Muscle of back (tissue), 11 donors: Measurements from ENCODE around the gene CFAP73. TPM values are rescaled to one million over a fixed set of nuclear protein-coding genes. Genes with fewer than 3 reads are reported as not detected.
"Not testable (repeated sequence)": the region's sequence is repeated elsewhere in the genome, so short reads cannot be mapped to it uniquely, and the experiment has no call there.

ENCODE experiments used
- DNase-seq, 3 donors: peaks; one replicate each; pipeline versions ENCODE4 v3.0.0 to v3.0.0-alpha.2; 2013
- polyA plus RNA-seq, 10 donors: library from polyadenylated mRNA; unstranded; fragments of 120-200 nt; gene quantifications; one replicate each; pipeline ENCODE4 v1.2.1, GENCODE V29; 2013; ENCODE audit not compliant: insufficient read length in 10 of 10

Gene CFAP73
- polyA plus RNA-seq, 10 donors: 0.12 to 0.19 (median 0.19) TPM; not detected in 7

DNA sequence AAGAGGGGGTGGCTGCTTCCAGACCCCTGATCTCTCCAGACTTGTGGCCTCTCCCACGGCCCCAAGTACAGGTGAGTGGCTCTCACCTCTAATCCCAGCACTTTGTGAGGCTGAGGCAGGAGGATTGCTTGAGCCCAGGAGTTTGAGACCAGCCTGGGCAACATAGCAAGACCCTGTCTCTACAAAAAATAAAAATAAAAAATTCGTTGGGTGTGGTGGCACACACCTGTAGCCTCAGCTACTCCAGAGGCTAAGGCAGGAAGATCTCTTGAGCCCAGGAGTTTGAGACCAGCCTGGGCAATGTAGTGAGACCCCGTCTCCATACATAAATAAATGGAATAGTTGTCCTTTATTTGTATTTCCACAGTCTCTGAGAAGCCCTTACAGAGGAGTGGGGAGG lies 7.8 kb upstream of the CFAP73 start:
- not testable (repeated sequence) for DNase-seq

DNA sequence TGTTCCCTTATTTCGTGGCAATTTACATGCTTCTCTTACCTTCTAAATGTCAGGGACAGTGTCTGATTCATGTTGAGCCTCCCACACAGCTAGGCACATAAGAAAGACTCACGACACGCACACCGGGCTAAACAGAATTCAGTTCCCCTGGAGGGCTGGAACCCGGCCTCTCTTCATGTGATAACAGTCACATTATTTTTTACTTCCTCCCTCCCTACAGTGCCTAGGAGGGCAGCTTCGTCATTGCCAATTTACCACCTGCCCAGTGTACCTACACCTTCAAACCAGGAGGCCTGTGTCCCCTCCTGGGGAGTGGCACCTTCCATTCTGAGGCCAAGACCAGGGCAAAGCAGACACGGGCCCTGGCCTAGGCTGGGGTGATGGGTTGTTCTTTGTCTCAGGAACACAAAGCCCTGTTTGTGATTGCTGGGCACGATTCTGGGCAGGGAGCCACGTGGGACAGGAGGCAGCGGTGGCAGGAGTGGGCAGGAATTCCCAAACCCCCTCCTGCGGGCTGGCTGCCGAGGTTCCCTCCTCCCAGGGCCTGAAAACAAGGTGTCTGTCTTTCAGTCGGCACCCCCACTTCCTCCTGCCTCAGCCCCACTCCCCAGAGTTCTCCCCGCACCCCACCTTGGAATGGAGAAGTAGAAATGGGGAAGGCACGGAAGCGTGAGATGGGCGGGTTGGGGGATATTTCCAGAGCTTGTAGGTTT lies 7.2 kb upstream of the CFAP73 start:
- DNase-seq: no peak

DNA sequence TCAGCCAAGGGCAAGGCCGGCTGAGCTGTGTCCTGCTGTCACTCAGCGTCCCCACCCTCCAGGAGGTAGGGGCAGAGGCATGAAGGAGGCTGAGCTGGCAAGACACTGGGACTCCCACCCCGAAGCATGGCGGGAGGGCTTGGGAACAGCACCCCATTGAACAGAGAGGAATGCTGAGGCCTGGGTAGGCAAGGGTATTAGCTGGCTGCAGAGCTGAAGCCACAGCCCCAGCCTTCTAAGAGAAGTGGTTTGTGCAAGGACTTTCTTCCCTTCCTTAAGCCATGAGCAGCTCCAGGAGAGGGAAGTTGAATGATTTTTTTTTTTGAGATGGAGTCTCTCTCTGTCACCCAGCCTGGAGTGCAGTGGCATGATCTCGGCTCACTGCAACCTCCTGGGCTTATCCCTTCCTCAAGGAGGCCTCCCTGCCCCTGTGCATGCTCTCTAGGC lies 6.6 kb upstream of the CFAP73 start:
- DNase-seq: no peak

DNA sequence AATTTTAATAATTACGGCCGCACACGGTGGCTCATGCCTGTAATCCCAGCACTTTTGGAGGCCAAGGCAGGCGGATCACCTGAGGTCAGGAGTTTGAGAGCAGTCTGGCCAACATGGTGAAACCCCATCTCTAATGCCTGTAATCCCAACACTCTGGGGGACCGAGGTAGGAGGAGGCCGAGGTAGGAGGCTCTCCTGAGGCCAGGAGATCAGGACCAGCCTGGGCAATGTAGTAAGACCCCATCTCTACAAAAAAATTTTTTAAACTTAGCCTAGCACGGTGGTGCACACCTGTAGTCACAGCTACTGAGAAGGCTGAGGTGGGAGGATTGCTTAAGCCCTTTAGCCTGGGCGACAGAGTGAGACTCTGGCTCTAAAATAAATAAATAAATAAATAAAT lies 5.6 kb upstream of the CFAP73 start:
- no peak for DNase-seq

DNA sequence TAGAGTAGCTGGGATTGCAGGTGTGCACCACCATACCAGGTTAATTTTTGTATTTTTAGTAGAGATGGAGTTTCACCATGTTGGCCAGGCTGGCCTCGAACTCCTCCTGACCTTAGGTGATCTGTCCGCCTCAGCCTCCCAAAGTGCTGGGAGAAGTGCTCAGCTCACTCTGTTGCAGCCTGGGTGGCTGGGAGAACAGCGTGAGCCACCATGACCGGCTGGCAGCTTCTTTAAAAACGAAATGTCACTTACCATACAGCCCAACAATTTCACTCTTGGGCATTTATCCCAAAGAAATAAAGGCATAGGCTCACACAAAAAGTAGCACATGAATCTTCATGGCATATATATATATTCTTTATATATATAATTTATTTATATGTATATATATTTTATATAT lies 4.7 kb upstream of the CFAP73 start:
- DNase-seq: no peak

DNA sequence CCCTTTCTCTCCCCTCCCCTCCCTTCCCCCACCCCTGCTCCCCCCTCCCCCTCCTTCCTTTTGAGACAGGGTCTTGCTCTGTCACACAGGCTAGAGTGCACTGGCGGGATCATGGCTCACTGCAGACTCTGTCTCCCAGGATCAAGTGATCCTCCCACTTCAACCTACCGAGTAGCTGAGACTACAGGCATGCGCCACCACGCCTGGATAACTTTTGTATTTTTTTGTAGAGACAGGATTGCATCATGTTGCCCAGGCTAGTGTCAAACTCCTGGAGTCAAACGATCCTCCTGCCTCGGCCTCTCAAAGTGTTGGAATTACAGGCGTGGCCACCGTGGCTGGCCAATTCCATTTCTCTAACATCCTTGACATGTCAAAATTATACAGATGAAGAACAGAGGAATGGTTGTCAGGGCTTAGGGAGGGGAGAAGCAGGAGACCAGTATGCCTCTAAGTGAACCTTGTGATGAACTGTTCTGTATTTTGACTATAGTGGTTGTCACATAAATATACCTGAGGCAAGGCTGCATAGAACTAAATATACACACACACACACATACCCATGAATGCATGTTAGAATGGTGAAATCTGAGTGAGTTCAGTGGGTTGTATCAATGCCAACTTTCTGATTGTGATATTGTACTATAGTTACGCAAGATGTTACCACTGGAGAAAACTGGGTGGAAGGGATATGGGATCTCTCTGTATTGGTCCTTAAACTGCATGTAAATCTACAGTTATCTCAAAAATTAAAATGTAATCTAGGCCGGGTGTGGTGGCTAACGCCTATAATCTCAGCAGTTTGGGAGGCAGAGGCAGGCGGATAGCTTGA lies 3.6 kb upstream of the CFAP73 start:
- DNase-seq: no peak

DNA sequence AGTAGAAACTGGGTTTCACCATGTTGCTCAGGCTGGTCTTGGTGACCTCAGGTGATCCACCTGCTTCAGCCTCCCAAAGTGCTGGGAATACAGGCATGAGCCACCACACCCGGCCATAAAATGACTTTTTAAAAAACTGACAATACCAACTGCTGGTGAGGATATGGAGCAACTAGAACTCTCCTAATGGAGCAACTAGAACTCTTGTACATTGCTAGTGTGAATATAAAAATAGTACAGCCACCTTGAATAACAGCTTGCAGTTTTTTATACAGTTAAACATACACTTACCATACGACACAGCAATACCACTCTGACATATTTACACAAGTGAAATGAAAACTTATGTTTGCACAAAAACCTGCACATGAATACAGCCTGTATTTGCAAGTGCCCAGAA lies 2.5 kb upstream of the CFAP73 start:
- no peak for DNase-seq

DNA sequence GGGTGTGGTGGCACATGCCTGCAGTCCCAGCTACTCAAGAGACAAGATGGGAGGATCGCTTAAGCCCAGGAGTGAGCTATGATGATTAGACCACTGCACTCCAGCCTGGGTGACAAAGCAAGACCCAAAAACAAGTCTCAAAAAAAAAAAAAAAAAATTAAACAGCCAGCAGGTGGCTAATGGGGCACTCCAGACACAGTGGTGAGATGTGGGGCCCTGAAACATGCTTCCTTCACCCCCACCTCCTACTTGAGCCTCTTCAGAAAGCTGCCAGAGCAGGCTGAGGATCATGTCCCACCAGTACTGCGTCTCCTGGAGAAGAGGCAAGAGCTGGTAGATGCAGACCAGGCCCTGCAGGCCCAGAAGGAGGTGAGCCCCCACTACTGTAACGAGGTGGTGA lies 2.1 kb downstream of the CFAP73 start:
- no peak for DNase-seq

DNA sequence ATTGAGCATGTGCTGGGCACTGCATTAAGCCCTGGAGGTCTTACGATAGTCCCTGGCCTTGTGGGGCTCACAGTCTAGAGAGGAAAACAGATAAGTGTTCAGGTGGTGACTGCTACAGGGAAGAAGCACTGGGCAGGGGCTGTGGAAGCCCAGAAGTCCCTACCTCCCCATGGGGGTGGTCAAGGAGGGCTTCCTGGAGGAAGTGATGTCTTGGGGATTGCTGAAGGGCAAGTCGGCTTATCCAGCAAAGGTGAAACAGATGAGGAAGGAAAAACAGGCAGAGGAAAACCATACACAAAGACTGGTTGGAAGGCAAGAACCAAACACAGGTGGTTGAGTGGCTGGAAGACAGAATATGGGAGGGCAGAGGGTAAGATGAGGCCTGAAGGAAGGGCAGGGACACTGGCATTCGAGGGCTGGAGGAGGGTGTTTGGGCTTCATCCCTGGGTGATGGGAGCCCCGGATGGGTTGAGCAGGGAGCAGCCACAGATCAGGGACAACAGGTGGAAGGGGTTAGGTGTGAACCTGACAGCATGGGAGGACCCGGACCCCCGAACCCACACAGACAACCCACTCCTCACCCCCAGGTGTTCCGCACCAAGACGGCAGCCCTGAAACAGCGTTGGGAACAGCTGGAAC lies 2.8 kb downstream of the CFAP73 start:
- DNase-seq: no peak

DNA sequence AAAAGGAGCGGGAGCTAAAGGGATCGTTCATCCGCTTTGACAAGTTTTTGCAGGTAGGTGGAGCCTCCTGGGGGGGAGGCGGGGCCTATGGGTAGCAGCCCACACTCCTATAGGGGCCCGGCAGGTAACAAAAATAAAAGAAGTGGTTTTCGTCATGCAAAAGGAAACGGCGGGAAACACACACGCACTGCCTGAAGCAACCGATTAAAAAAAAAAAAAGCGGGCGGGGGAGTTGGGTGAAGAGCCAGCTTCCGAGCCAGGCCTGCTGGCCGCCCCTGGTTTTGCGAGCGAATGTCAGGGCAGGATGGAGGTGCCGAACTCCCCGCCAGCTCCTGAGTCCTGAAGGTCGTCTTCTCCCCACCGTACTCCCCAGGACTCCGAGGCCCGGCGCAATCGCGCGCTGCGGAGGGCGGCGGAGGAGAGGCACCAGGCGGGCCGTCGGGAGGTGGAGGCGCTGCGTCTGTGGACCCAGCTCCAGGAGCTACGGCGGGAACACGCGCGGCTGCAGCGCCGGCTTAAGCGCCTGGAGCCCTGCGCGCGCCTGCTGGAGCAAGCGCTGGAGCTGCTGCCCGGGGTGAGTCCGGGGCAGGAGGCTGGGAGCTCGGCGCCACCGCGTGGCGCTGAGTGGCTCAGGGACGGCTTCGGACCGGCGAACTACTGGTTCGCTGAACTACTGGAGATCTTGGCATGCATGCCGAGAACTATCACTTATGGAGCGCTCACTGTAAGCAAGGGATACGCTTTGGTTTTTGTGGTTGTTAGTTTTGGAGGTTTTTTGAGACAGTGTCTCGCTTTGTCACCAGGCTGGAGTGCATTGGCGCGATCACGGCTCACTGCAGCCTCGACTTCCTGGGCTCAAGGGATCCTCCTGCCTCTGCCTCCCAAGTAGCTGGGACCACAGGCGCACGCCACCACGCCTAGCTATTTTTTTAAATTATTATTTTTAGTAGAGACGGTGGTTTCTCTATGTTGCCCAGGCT lies 3.6 kb downstream of the CFAP73 start:
- peak; percentile 46 to 87 (median 78) for DNase-seq

DNA sequence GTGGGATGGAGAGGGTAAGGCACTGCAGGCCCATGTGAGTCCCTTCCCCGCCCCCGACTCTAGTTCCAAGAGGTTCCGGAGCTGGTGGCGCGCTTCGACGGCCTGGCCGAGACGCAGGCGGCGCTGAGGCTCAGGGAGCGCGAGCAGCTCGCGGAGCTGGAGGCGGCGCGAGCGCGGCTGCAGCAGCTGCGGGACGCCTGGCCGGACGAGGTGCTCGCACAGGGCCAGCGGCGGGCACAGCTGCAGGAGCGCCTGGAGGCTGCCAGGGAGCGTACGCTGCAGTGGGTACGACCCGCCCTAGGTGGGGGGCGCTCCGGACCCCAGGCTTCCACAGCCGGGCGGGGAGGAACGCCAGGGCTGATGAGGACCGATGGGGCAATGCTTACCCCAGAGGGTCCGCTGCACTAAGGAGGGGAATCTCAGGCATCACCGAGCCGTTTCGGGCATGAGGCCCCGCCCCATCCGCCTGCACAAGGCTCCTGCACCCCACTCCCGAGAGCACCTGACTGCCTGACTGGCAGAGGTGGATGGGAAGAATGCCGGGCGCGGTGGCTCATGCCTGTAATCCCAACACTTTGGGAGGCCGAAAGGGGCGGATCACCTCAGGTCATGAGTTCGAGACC lies 4.9 kb downstream of the CFAP73 start:
- DNase-seq: peak in 1 of 3 donors; percentile 61

DNA sequence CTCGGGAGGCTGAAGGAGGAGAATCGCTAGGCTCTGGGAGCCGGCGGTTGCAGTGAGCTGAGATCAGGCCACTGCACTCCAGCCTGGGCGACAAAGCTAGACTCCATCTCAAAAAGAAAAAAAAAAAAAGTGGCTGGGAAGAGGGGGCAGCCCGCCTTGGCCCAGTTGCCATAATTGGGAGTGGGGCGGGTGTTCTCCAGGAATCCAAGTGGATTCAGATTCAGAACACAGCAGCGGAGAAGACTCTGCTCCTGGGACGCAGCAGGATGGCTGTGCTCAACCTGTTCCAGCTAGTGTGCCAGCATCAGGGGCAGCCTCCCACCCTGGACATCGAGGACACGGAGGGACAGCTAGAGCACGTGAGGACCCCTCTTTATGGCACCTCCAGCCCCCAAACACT lies 5.5 kb downstream of the CFAP73 start:
- no peak for DNase-seq

DNA sequence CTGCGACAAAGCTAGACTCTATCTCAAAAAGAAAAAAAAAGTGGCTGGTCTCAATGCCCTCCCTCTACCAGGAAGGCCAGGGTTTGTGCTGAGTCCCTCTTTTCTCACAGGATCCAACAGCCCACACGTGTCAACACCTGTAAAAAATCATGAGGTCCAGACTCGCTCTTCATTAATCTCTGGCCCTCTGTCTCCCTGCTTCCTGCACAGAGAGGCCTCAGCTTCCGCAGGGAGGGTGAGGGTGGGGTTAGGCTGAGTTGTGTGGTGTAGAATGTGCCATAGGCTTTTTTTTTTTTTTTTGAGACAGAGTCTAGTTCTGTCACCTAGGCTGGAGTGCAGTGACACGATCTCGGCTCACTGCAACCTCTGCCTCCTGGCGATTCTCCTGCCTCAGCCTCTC lies 6.1 kb downstream of the CFAP73 start:
- DNase-seq: no peak

DNA sequence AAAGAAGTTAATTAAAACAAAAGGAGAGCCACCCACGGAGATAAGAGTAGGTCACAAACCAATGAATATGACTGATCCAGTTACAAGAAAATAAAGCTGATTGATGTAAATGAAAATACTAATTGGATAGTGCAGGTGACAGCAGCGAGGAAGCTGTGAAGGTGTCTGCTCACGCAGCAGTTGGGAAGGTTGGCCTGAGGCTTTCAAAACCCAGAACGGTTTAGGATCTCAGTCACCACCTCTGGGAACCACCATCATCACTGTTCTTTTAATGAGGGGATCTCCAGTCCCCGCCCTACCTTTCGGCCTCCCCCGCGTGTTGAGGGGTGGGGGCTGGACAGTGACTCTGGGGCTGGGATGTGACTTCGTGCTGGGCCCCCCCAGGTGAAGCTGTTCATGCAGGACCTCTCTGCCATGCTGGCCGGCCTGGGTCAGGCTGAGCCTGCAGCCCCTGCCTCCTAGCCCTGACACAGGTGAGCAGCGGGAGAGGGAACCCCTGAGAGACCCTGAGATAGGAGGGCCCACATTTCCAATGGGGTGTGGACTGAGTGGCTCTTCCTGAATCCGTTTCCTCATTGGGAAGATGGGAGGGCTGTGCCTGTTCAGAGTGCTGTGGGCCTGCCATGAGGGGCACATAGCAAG lies 7.8 kb downstream of the CFAP73 start:
- no peak for DNase-seq

DNA sequence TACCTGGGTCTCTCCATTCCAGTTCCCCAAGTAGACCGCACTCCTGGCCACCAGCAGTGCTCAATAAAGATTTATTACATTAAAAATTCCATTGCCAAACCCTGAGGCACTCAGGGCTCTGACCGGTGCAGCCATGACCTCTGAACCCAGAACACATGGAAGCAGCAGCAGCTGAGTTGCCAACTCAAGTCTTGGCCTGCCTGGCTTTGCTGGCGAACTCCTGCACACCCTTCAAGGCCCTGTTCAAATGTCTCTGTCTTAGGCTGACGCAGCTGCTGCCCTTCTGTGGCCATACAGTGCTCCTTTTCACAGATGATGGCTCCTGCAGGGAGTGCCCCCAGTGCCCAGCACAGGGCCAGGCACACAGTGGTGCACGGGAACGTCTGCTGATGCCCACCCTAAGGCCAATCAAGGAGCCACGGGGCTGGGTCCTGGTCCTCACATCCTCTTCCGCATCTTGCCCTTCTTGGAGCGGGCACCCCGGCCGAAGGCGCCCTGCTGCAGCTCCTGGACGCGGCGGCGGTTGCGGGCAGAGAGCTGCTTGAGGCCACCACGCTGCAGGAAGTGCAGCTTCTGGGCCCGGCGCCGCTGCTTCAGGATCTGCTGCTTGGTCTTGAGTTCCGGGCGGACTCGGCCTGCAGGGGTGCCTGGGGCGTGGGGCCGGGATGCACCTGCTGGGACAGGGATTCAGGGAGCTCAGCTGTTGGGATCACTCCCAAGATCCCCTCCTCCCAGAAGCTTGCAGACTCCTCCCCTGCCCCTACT lies 9.1 kb downstream of the CFAP73 start:
- DNase-seq: no peak

DNA sequence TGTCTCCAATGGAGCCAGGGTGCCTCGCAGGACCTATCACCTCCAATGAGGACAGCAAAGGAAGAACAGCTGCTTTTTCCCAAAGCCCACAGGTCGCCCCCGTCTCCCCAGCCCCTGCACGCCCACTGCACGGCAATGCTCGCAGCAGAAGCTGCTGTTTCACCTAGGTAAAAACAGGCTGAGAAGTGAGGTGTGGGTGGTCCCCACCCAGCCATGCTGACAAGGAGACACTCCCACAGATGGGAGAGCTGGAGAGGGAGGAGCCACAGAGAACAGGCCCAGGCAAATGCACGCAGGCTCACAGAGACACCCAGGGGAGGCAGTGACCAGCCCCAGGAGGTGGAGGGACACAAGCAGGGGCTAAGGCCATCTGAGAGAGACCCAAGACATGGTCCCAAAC lies 10.4 kb downstream of the CFAP73 start:
- DNase-seq: no peak

DNA sequence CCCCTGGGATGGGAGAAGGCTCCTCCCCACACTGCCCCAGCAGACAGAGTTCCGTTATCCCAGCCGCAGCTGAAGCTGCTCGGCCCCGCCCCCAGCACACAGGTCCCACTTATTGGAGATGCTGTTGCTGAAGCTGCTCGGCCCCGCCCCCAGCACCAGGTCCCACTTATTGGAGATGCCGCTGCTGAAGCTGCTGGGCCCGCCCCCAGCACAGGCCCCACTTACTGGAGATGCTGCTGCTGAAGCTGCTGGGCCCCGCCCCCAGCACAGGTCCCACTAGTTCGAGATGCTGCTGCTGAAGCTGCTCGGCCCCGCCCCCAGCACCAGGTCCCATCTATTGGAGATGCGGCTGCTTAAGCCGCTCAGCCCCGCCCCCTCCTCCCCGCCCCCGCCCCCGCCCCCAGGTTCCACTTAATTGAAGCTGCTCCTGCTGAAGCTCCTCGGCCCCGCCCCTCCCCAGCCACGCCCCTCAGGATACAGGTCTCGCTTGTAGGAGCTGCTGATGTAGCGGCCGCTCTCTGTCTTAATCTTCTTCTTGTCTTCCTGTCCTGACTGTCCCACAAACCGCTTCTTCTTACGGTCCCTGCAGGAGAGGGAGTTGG lies 12.0 kb downstream of the CFAP73 start:
- DNase-seq: no peak

DNA sequence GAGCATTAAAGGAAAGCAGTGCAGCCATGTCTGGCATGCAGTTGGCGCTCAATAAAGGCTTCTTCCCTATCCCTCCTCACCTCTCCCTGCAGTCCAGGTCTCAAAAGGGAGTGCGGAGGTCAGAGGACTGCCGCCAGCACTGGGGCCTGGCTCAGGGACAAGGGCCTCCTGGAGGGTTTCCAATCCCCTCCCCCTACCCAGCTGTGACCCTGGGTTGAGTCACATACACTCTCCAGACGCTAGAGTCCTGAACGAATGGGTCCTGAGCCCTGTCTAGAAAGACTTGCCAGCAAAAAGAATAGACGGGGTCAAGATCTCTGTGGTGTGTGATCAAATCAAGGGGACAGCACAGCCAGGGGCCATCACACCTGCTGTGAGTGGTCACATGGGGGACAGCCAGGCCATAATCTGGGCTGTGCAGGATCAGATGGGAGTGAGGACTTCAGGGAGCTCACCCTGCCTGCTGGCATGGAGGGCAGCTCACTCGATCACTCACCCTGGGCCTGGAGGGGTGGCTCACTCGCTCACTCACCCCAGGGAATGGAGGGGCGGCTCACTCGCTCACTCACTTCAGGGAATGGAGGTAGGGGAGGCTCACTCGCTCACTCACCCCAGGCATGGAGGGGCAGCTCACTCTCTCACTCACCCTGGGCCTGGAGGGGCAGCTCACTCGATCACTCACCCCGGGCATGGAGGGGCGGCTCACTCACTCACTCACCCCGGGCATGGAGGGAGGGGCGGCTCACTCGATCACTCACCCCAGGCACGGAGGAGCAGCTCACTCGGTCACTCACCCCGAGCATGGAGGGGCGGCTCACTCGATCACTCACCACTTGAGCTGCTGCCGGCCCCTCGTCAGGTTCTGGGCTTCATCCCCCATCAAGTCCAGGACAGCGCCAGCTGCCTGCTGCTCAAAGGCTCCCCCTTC lies 12.8 kb downstream of the CFAP73 start:
- peak in 1 of 3 donors; percentile 16 for DNase-seq
